DMS 273 (cell line): ENCODE data around the gene DENND5B.
"Not testable (repeated sequence)": the region's sequence is repeated elsewhere in the genome, so short reads cannot be mapped to it uniquely, and the experiment has no call there.

Experiments
- DNase-seq: peaks from one replicate; lab custom pipeline; 2025; ENCODE audit not compliant: unreplicated experiment; lab: John Stamatoyannopoulos, UW

The DENND5B gene

GRCh38 chr12:31594681-31595080, 3.7 kb upstream of the DENND5B start:
- no peak for DNase-seq

- no peak for DNase-seq
These were observed 505 bp upstream of the DENND5B start for GRCh38 chr12:31591380-31591901.

GRCh38 chr12:31589904-31590641, 863 bp downstream of the DENND5B start:
- DNase-seq = peak; percentile 76

- no peak for DNase-seq
These were observed 1.4 kb downstream of the DENND5B start for GRCh38 chr12:31589598-31589903.

- DNase-seq = no peak
These were observed 2.0 kb downstream of the DENND5B start for GRCh38 chr12:31588976-31589375.

GRCh38 chr12:31586728-31587127, 4.2 kb downstream of the DENND5B start:
- no peak for DNase-seq

- no peak for DNase-seq
These were observed 5.0 kb downstream of the DENND5B start for GRCh38 chr12:31585895-31586294.

- no peak for DNase-seq
These were observed 5.7 kb downstream of the DENND5B start for GRCh38 chr12:31585271-31585670.

GRCh38 chr12:31584782-31585181, 6.2 kb downstream of the DENND5B start:
- no peak for DNase-seq

GRCh38 chr12:31583878-31584277, 7.1 kb downstream of the DENND5B start:
- no peak for DNase-seq

- DNase-seq = no peak
These were observed 8.8 kb downstream of the DENND5B start for GRCh38 chr12:31582155-31582554.

GRCh38 chr12:31578632-31579031, 12.3 kb downstream of the DENND5B start:
- peak; percentile 13 for DNase-seq

- no peak for DNase-seq
These were observed 15.9 kb downstream of the DENND5B start for GRCh38 chr12:31574803-31575575.

GRCh38 chr12:31574367-31574766, 16.6 kb downstream of the DENND5B start:
- DNase-seq = not testable (repeated sequence)

GRCh38 chr12:31572900-31573600, 17.9 kb downstream of the DENND5B start:
- no peak for DNase-seq

- DNase-seq = no peak
These were observed 20.1 kb downstream of the DENND5B start for GRCh38 chr12:31570880-31571279.

GRCh38 chr12:31569517-31569916, 21.4 kb downstream of the DENND5B start:
- not testable (repeated sequence) for DNase-seq

GRCh38 chr12:31568498-31568897, 22.4 kb downstream of the DENND5B start:
- no peak for DNase-seq

- DNase-seq = no peak
These were observed 23.9 kb downstream of the DENND5B start for GRCh38 chr12:31567029-31567428.

- no peak for DNase-seq
These were observed 24.4 kb downstream of the DENND5B start for GRCh38 chr12:31566547-31566946.

GRCh38 chr12:31562594-31563328, 28.2 kb downstream of the DENND5B start:
- no peak for DNase-seq
